B cell (primary cell): Measurements from ENCODE around the gene CPNE1. TPM values are rescaled to one million over a fixed set of nuclear protein-coding genes. Genes with fewer than 3 reads are reported as not detected.

ENCODE experiments used
- ATAC-seq: fragments of 200-7000 bp; cut with Tn5 transposase; one replicate; pipeline ENCODE4 v1.10.0; 2021; ENCODE audit warnings: low read depth, mild to moderate bottlenecking, moderate number of reproducible peaks, moderate library complexity
- CTCF ChIA-PET: fragments of 350-600 bp; sonication (Branson Sonifier 250); formaldehyde crosslinking; loops from one replicate; lab custom pipeline; 2021; ENCODE audit warnings: antibody characterized with exemption, inconsistent platforms; lab: Charles Lee
- POLR2A ChIA-PET: fragments of 350-600 bp; sonication (Branson Sonifier 250); formaldehyde crosslinking; loops from one replicate; lab custom pipeline; 2021; ENCODE audit warnings: antibody characterized with exemption; lab: Charles Lee
- DNase-seq: peaks from one replicate; pipeline ENCODE4 v3.0.0; 2013
- H2AFZ ChIP-seq: 2 replicates; pipeline ENCODE4 v1.6.1; 2012; ENCODE audit warnings: mild to moderate bottlenecking, low read depth, low read length; ENCODE audit not compliant: insufficient read depth, poor library complexity, severe bottlenecking
- H3K27ac ChIP-seq, 2 donors: 1 replicate in 1 of 2; 2 replicates in 1 of 2; pipeline ENCODE4 v1.5.1; 2012 to 2013; ENCODE audit warnings: low read length in 2 of 2, mild to moderate bottlenecking in 2 of 2, moderate library complexity in 1 of 2
- H3K27me3 ChIP-seq, 4 experiments: fragments of 200-600 bp in 1 of 4; sonication (generic) in 1 of 4; replicated peaks in 1 of 4; 1 replicate in 2 of 4; 2 replicates in 2 of 4; pipeline versions ENCODE4 v1.6.1 to v1.7.0; 2013 to 2016; ENCODE audit warnings: low read length in 3 of 4, mild to moderate bottlenecking in 2 of 4, mixed read lengths in 1 of 4, moderate library complexity in 1 of 4; ENCODE audit not compliant: insufficient read depth in 4 of 4, control insufficient read depth in 3 of 4; ENCODE audit errors: control extremely low read depth in 1 of 4
- H3K36me3 ChIP-seq, 2 experiments: replicated peaks in 1 of 2; 1 replicate in 1 of 2; 2 replicates in 1 of 2; pipeline versions ENCODE4 v1.6.1 to v1.7.1; 2013; ENCODE audit warnings: low read length in 1 of 2; ENCODE audit not compliant: insufficient read depth in 2 of 2, control insufficient read depth in 1 of 2; ENCODE audit errors: control extremely low read depth in 1 of 2, extremely low read depth in 1 of 2
- H3K4me1 ChIP-seq, 2 donors: fragments of 200-600 bp in 1 of 2; sonication (generic) in 1 of 2; 1 replicate in 1 of 2; 2 replicates in 1 of 2; pipeline versions ENCODE4 v1.5.1 to v1.6.1; 2013 to 2017; ENCODE audit warnings: low read length in 2 of 2; ENCODE audit not compliant: control insufficient read depth in 2 of 2, insufficient read depth in 2 of 2
- H3K4me2 ChIP-seq: replicated peaks from 2 replicates; pipeline ENCODE3; 2012; ENCODE audit warnings: mild to moderate bottlenecking, low read depth, low read length; ENCODE audit not compliant: poor library complexity, severe bottlenecking
- H3K4me3 ChIP-seq, 5 experiments: fragments of 200-600 bp in 1 of 5; sonication (generic) in 1 of 5; 1 replicate in 3 of 5; 2 replicates in 2 of 5; pipeline versions ENCODE4 v1.5.1 to v1.7.0; 2011 to 2016; ENCODE audit warnings: low read length in 4 of 5, mild to moderate bottlenecking in 4 of 5, low read depth in 2 of 5, control low read depth in 1 of 5, moderate library complexity in 1 of 5; ENCODE audit not compliant: insufficient read depth in 1 of 5; ENCODE audit errors: control extremely low read depth in 1 of 5, extremely low read depth in 1 of 5
- H3K79me2 ChIP-seq: fragments of 200-600 bp; sonication (generic); one replicate; pipeline ENCODE4 v1.6.0; 2016; ENCODE audit warnings: low read length; ENCODE audit not compliant: control insufficient read depth, insufficient read depth
- H3K9ac ChIP-seq: fragments of 200-600 bp; sonication (generic); 2 replicates; pipeline ENCODE4 v1.6.1; 2017; ENCODE audit warnings: mild to moderate bottlenecking, low read length, moderate library complexity
- H3K9me3 ChIP-seq, 3 donors: one replicate each; pipeline versions ENCODE4 v1.6.1 to v1.7.1; 2013; ENCODE audit warnings: low read length in 2 of 3; ENCODE audit not compliant: control insufficient read depth in 2 of 3, insufficient read depth in 1 of 3; ENCODE audit errors: control extremely low read depth in 1 of 3
- H4K20me1 ChIP-seq: 2 replicates; pipeline ENCODE4 v1.6.0; 2012; ENCODE audit warnings: mild to moderate bottlenecking, low read length; ENCODE audit not compliant: insufficient read depth, control insufficient read depth, poor library complexity, severe bottlenecking
- H3K27ac Mint-ChIP-seq: one replicate; pipeline ENCODE4 v1.8.0; 2021; ENCODE audit warnings: mixed read lengths
- H3K27me3 Mint-ChIP-seq: one replicate; pipeline ENCODE4 v1.8.0; 2021; ENCODE audit warnings: mixed read lengths
- H3K4me1 Mint-ChIP-seq: one replicate; pipeline ENCODE4 v1.8.0; 2021; ENCODE audit warnings: mixed read lengths
- H3K4me3 Mint-ChIP-seq: one replicate; pipeline ENCODE4 v1.8.0; 2021; ENCODE audit warnings: mixed read lengths
- H3K9me3 Mint-ChIP-seq: one replicate; pipeline ENCODE4 v1.8.0; 2022; ENCODE audit warnings: mixed read lengths; ENCODE audit not compliant: insufficient read depth
- CTCF ChIP-seq: fragments of 200-600 bp; IDR thresholded peaks from one replicate; pipeline ENCODE4 v1.8.0; 2022; ENCODE audit warnings: antibody characterized with exemption, mild to moderate bottlenecking
- EZH2 ChIP-seq: IDR thresholded peaks from 2 replicates; pipeline ENCODE4 v1.6.1; 2012; ENCODE audit warnings: borderline replicate concordance, low read depth, mild to moderate bottlenecking, moderate library complexity, low read length; ENCODE audit not compliant: insufficient read depth, poor library complexity, severe bottlenecking
- WGBS: methylation state at CpG from one replicate; pipeline ENCODE4 v1.1.5; 2013; ENCODE audit warnings: missing lambda C conversion rate; ENCODE audit not compliant: insufficient coverage; 5-methylcytosine and 5-hydroxymethylcytosine counted together
- intact Hi-C: fragments of 100-400 bp; cut with micrococcal nuclease; formaldehyde crosslinking; loops from one replicate; pipeline ENCODE4 v1.10.0; 2022
- polyA plus RNA-seq: library from polyadenylated mRNA; depleted of rRNA; stranded (reverse); fragments of >200 nt; gene quantifications from 2 replicates; pipeline ENCODE4 v1.2.3, GENCODE V29; 2012
- total RNA-seq, 2 donors: library from RNA; stranded (reverse); fragments of 120-200 nt in 1 of 2; gene quantifications; 1 replicate in 1 of 2; 2 replicates in 1 of 2; pipeline versions ENCODE4 v1.2.3 to v1.2.4, GENCODE V29; 2013 to 2022

Gene CPNE1
- total and polyA plus RNA-seq, 2 donors (not counting 1 experiment from before 2014, with no cell fraction given): 321 to 323 TPM

GRCh38 chr20:35661053-35661452, 3.6 kb downstream of the CPNE1 start:
- Histone ChIP-seq H2AFZ (no peak overlapping the region), H3K27me3 (no peaks in the 10 kb centered on the region), H3K27ac (peak overlapping the region in 1 of 2 donors; percentile 96), H3K36me3 (peaks cover 0 to 7% of the 10 kb centered on the region in 2 experiments), H3K4me3 (peak overlapping the region in 1 of 5 experiments; percentile 76), H3K4me1 (peaks cover 44 to 54% of the 10 kb centered on the region in 2 donors), H3K9ac (no peak overlapping the region), H3K4me2 (peak overlapping the region; percentile 84), H3K79me2 (peaks cover 88% of the 10 kb centered on the region), H3K9me3 (no peaks in the 10 kb centered on the region), H4K20me1 (peaks cover 18% of the 10 kb centered on the region)
- Mint-ChIP-seq H3K27me3 (no peaks in the 10 kb centered on the region), H3K9me3 (no peaks in the 10 kb centered on the region), H3K27ac (no peak overlapping the region), H3K4me3 (peak overlapping the region; percentile 38), H3K4me1 (peaks cover 71% of the 10 kb centered on the region)
- no peak for TF ChIP-seq EZH2
- TF ChIP-seq CTCF: no peak
- no peak for DNase-seq
- CTCF ChIA-PET: no interaction called here
- no peak for ATAC-seq
- WGBS: no CpG with 5 or more reads among the region's 2 CpGs
- intact Hi-C loops: no loop called here
- POLR2A ChIA-PET: no interaction called here

DNA sequence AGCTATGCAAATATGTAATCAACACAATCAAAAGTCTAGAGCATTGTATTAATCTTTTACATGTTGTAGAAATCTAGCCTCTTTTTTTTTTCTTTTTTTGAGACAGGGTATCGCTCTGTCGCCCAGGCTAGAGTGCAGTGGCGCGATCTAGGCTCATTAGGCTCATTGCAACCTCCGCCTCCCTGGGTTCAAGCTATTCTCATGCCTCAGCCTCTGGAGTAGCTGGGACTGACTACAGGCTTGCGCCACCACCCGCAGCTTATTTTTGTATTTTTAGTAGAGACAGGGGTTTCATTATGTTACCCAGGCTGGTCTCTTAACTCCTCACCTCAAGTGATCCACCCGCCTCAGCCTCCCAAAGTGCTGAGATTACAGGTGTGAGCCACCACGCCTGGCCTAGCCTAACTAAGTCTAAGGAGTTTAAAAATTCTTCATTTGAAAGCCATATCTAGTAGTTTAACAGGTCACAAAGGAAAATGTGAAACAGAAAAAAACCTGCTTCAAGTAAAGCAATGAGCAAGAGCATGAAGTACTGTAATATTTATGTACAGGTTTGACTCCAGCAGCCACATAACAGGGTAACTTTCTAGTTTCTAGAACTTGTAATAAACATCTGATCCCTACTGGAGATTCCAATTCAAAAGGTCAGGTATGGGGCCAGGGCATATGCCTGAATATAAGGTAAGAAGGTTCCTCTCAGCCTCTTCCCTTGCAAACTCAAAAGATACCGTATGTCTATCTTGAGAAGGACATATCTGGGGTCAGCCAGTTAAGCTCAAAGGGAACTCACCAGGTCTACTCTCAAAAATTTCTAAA, 4.4 kb downstream of the CPNE1 start:
- H4K20me1 ChIP-seq: peaks cover 18% of the 10 kb centered on the region
- peaks cover 0 to 12% of the 10 kb centered on the region in 2 experiments for H3K36me3 ChIP-seq
- intact Hi-C loops: no loop called here
- no peak for DNase-seq
- no peak for ATAC-seq
- H3K9me3 Mint-ChIP-seq: no peaks in the 10 kb centered on the region
- no peak overlapping the region for H3K9ac ChIP-seq
- CTCF ChIA-PET: interaction anchor here (0.6 kb wide), 1 partner anchor 132 kb away, joined by 3 read pairs; no protein-coding TSS in a partner anchor
- H3K4me1 ChIP-seq: peaks cover 44 to 54% of the 10 kb centered on the region in 2 donors
- POLR2A ChIA-PET: interaction anchor here (0.6 to 0.7 kb wide), 2 partner anchors 16 to 82 kb away, joined by 3 read pairs; partner anchors contain the start of gene RBM39
- no peak overlapping the region for H2AFZ ChIP-seq
- peaks cover 71% of the 10 kb centered on the region for H3K4me1 Mint-ChIP-seq
- no peaks in the 10 kb centered on the region for H3K27me3 ChIP-seq
- no peak for TF ChIP-seq CTCF
- no peak for TF ChIP-seq EZH2
- H3K4me3 ChIP-seq: no peak overlapping the region
- peak overlapping the region; percentile 84 for H3K4me2 ChIP-seq
- H3K79me2 ChIP-seq: peaks cover 96% of the 10 kb centered on the region
- peak overlapping the region; percentile 38 for H3K4me3 Mint-ChIP-seq
- no peaks in the 10 kb centered on the region for H3K27me3 Mint-ChIP-seq
- H3K9me3 ChIP-seq: no peaks in the 10 kb centered on the region
- WGBS: 100% methylated on average over 5 of the region's 10 CpGs
- no peak overlapping the region for H3K27ac Mint-ChIP-seq
- H3K27ac ChIP-seq: peak overlapping the region in 1 of 2 donors; percentile 96
